GM18861 (cell line): ENCODE results near the gene LSG1.
"Not testable (repeated sequence)": the region's sequence is repeated elsewhere in the genome, so short reads cannot be mapped to it uniquely, and the experiment has no call there.

Experiments used
- ATAC-seq: cut with Tn5 transposase; IDR thresholded peaks from one replicate; pipeline ENCODE4 v1.9.1; 2021; ENCODE audit not compliant: unreplicated experiment

The LSG1 gene

GRCh38 chr3:194619741-194620140, 52.2 kb downstream of the LSG1 start:
- ATAC-seq = no peak

GRCh38 chr3:194618858-194619608, 53.0 kb downstream of the LSG1 start:
- no peak for ATAC-seq

DNA sequence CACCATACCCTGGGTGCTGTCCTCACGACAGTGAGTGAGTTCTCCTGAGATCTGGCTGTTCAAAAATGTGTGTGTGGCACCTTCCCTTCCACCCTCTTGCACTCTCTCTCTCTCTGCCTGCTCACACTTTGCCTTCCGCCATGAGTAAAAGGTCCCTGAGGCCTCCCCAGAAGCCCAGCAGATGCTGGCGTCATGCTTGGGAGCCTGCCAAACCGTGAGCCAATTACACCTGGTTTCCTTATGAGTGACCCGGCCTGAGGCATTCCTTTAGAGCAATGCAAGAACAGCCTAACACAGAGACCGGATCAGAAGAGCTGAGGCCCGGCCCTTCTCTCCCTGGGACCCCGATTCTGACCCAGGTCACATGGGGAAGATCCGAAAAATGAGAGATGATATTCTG, 54.2 kb downstream of the LSG1 start:
- ATAC-seq = no peak

DNA sequence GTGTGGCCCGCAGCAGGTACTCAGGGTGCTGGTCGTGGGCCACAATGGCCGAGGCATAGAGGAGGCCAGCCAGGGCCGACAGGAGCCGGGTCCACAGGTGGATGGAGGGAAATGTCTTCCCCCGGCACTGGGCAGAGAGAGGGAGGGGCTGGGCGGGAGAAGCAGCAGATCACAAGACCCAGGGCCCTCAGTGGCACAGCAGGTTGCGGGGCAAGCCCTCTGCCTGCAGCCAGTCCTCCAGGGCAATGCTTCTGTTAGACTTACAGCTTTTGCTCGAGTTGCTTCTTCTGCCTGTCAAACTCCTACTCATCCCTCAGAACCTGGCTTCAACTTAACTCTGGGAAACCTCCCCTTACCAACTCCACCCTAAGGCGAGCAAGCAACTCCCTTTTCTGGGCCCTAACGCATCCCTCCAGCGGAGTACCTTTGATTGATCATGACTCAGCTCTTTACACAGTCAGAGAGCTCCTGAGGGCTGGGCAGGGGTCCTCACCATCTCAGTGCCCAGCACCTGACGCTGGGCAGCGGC, 54.8 kb downstream of the LSG1 start:
- ATAC-seq = no peak

DNA sequence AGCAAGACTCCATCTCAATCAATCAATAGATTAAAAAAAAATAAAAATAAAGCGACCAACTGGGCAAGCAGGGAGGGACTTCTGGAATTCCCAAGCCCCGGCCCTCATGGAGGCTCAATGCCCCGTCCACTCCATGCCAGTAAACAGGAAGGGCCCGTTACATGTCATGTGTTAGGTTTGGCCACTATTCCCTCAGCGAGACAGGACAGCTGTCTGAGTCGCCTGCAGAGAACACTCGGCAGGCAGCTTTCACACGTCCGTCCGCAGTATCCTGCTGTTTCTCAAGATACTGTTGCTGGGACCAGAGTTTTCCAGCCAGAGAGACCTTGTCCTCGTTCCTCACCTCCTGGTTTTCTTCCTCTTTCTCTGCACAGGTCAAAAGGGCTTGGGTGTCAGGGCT, 56.8 kb downstream of the LSG1 start:
- ATAC-seq = no peak

DNA sequence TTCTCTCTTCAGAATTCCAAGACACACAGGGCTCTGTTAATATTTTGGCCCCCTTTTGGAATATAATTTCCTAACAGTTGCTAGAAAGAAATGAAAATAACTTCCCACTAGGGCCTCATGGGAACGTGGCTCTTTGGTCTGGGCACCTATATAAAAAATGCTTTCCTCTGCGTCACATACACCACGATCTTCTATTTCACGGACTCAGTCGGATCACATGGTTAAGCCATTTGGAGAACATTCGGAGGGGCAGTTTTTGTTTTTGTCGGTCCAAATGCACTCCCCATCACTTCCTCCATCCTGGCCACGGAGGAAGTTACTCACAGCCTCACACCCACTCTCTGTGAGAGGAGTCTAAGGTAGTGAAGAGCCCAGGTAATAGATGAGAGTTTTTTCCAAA, 59.8 kb downstream of the LSG1 start:
- no peak for ATAC-seq

- no peak for ATAC-seq
These were observed 61.3 kb downstream of the LSG1 start for GRCh38 chr3:194610689-194611088.

DNA sequence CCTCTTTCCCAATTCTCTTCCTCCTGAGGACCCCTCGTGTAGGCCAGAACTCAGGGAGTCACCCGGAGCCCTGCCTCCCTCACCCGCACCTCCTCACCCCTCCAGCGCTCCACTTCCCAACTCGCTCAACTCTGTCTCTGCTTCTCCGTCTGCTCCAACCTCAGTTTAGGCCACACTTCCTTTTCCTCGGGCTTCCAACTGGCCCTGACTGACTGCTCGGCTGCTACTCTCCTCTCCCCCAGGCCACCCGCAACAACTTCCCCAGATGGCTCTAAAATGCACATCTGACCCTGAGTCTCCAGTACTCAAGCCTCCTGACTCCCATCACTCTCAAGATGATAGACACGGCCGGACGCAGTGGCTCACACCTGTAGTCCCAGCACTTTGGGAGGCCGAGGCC, 62.4 kb downstream of the LSG1 start:
- ATAC-seq = no peak

DNA sequence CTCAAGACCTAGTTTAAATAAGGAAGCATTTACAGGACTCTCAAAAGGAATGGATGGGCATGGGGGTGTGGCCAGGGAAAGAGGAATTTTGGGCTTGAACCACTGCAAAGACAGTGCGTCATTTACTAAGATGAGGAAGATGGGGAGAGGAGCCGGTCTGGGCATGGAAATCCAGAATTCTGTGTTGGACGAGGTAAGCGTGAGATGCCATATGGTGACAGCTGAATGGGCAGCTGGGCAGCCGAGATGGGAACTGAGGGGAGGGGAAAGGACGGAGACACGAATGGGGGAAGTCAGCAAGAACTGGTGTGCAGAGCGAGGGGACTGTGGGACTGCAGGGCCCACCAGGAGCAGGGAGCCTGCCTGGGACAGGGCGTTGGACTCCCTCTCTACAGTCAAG, 63.0 kb downstream of the LSG1 start:
- no peak for ATAC-seq

- no peak for ATAC-seq
These were observed 64.2 kb downstream of the LSG1 start for GRCh38 chr3:194607592-194608389.

DNA sequence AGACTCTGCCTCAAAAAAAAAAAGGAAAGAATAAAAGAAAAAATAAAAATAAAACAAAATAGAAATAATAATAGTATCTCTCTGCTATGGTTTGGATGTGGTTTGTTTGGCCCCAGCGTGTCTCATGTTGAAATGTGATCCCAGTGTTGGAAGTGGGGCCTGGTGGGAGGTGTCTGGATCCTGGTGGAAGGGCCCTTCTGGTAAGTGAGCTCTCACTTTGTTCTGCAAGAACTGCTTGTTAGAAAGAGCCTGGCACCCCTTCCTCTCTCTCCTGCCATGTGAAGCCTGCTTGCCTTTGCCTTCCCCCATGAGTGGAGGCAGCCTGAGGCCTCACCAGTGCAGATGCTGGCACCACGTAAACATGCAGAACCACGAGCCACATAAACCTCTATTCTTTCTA, 65.0 kb downstream of the LSG1 start:
- no peak for ATAC-seq

GRCh38 chr3:194606163-194606562, 65.8 kb downstream of the LSG1 start:
- ATAC-seq = no peak

DNA sequence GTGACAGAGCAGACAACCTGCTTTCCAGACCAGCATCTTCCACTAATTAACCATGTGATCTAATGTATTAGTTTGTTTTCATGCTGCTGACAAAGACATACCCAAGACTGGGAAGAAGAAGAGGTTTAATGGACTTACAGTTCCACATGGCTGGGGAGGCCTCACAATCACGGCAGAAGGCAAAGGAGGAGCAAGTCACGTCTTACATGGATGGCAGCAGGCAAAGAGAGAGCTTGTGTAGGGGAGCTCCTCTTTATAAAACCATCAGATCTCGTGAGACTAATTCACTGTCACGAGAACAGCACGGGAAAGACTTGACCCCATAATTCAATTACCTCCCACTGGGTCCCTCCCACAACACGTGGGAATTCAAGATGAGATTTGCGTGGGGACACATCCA, 66.7 kb downstream of the LSG1 start:
- ATAC-seq = not testable (repeated sequence)

DNA sequence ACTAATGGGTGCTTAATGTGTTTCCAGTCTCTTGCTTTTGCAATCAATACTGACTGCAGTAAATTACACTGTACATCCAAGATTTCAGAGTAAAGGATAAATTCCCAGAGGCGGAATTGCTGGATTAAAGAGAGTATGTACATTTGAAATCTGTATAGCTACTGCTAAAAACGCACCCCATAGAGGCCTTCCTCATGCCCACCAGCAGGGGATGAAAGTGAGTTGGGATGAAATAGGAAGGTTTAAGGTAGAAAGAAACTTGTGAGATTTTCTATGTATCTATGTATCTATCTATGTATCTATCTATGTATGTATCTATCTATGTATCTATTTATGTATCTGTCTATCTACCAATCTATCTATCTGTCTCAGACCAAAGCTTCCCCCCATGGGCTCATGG, 67.2 kb downstream of the LSG1 start:
- no peak for ATAC-seq

GRCh38 chr3:194604126-194604525, 67.9 kb downstream of the LSG1 start:
- ATAC-seq = no peak

- ATAC-seq = no peak
These were observed 69.3 kb downstream of the LSG1 start for GRCh38 chr3:194602669-194603171.

- ATAC-seq = no peak
These were observed 73.0 kb downstream of the LSG1 start for GRCh38 chr3:194598771-194599557.

DNA sequence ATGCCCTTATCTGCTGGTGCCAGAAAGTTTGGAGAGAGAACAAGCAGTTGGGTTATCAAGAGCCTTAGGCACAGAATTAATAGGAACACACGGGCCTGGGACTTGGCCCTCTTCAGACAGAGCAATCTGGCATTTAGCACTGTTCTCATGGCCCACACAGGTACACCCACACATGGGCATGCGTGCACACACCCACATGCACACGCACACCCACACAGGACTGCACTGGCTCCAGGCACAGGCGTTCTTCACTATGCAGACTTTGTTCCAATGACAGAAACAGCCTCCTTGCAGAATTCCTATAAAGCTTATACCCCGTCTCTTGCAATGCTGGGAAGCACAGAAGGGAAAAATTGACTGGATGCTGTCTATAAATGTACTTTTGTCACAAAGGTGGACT, 75.1 kb downstream of the LSG1 start:
- ATAC-seq = no peak

GRCh38 chr3:194592798-194593752, 78.9 kb downstream of the LSG1 start:
- no peak for ATAC-seq
